ENCODE results near the gene ZNF423. TPM values are rescaled to one million over a fixed set of nuclear protein-coding genes. Genes with fewer than 3 reads are reported as not detected.

ZNF423 gene
- total RNA-seq, 1 donor: 11.6 TPM

DNA sequence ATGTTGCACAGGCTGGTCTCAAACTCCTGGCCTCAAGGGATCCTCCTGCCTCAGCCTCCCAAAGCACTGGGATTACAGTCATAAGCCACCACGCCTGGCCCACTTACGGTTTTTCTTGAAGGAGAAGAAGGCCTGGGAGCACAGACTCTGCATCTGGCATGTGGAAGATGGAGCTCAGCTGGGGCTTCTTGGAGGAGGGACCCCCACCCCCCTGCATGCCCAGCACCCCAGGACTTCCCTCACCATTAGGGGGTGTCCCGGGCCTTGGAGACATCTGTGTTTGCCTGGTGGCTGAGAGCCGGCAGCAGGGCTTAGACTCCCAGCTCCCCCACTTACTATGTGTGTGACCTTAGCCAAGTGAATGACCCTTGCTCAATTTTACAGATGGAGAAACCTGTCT is 204.7 kb downstream of the ZNF423 start:
- H3K4me1 ChIP-seq (ENCODE audit: insufficient read depth, low read length): peaks cover 32% of the 10 kb centered on the region
- peaks cover 12% of the 10 kb centered on the region for H3K9me3 ChIP-seq (ENCODE audit: low read depth, low read length)
- H3K4me3 ChIP-seq (ENCODE audit: insufficient read depth, low read length): no peak overlapping the region
- H4K20me1 ChIP-seq (ENCODE audit: insufficient read depth, low read length): no peaks in the 10 kb centered on the region
- H3K36me3 ChIP-seq (ENCODE audit: insufficient read depth, low read length): no peaks in the 10 kb centered on the region
- TF ChIP-seq CTCF (IDR thresholded peaks at IDR 0.05; ENCODE audit: extremely low read depth, low read depth, low read length): no peak
- no peak for DNase-seq (ENCODE audit: insufficient read length, low spot score, missing footprints)
- H3K27ac ChIP-seq (ENCODE audit: low read depth, low read length): no peak overlapping the region
- H3K4me2 ChIP-seq (ENCODE audit: insufficient read depth, low read length): no peak overlapping the region
- H3K79me2 ChIP-seq (ENCODE audit: insufficient read depth, low read length): no peaks in the 10 kb centered on the region
- H3K27me3 ChIP-seq (ENCODE audit: insufficient read depth, low read length): no peaks in the 10 kb centered on the region
- no peak overlapping the region for H2AFZ ChIP-seq (ENCODE audit: low read length)

DNA sequence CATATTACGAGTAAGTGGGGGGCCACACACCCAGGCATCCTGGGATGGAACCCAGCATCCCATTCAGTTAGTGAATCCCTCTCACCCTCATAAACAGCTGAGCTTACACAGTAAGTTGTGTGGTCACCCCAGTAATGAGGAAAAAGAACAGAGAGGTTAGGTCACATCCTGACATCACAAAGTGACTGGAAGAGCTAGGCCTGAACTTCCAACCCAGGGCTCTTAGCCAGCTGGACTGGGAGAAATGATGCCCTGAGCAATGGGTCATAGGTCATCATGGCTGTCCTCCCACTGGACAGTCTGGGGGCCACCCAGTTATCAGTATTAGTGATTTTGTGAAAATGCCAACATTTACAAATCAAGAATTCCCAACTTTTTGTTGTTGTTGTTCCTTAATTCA is 205.3 kb downstream of the ZNF423 start:
- Histone ChIP-seq H4K20me1 (ENCODE audit: insufficient read depth, low read length) (no peaks in the 10 kb centered on the region), H3K36me3 (ENCODE audit: insufficient read depth, low read length) (no peaks in the 10 kb centered on the region), H3K4me1 (ENCODE audit: insufficient read depth, low read length) (peaks cover 32% of the 10 kb centered on the region), H3K27ac (ENCODE audit: low read depth, low read length) (peak overlapping the region; percentile 45), H3K79me2 (ENCODE audit: insufficient read depth, low read length) (no peaks in the 10 kb centered on the region), H3K4me2 (ENCODE audit: insufficient read depth, low read length) (no peak overlapping the region), H2AFZ (ENCODE audit: low read length) (no peak overlapping the region), H3K27me3 (ENCODE audit: insufficient read depth, low read length) (no peaks in the 10 kb centered on the region), H3K9me3 (ENCODE audit: low read depth, low read length) (peaks cover 12% of the 10 kb centered on the region), H3K4me3 (ENCODE audit: insufficient read depth, low read length) (no peak overlapping the region)
- TF ChIP-seq CTCF (IDR thresholded peaks at IDR 0.05; ENCODE audit: extremely low read depth, low read depth, low read length): no peak
- DNase-seq (ENCODE audit: insufficient read length, low spot score, missing footprints): no peak

- H3K4me1 ChIP-seq (ENCODE audit: insufficient read depth, low read length): peaks cover 40% of the 10 kb centered on the region
- peak overlapping the region; percentile 26 for H3K4me2 ChIP-seq (ENCODE audit: insufficient read depth, low read length)
- peak overlapping the region; percentile 45 for H3K27ac ChIP-seq (ENCODE audit: low read depth, low read length)
These were observed 206.7 kb downstream of the ZNF423 start for GRCh38 chr16:49649013-49649765.

More at GRCh38 chr16:49649013-49649765, 206.7 kb downstream of the ZNF423 start:
- H3K4me3 ChIP-seq (ENCODE audit: insufficient read depth, low read length): no peak overlapping the region
- no peaks in the 10 kb centered on the region for H3K79me2 ChIP-seq (ENCODE audit: insufficient read depth, low read length)
- H3K27me3 ChIP-seq (ENCODE audit: insufficient read depth, low read length): no peaks in the 10 kb centered on the region
- no peaks in the 10 kb centered on the region for H3K36me3 ChIP-seq (ENCODE audit: insufficient read depth, low read length)
- TF ChIP-seq CTCF (IDR thresholded peaks at IDR 0.05; ENCODE audit: extremely low read depth, low read depth, low read length): no peak
- no peak overlapping the region for H2AFZ ChIP-seq (ENCODE audit: low read length)
- peak; percentile 93 for DNase-seq (ENCODE audit: insufficient read length, low spot score, missing footprints)
- H3K9me3 ChIP-seq (ENCODE audit: low read depth, low read length): peaks cover 12% of the 10 kb centered on the region
- no peaks in the 10 kb centered on the region for H4K20me1 ChIP-seq (ENCODE audit: insufficient read depth, low read length)
